GM12875 (cell line): ENCODE data around the gene GLIS1.
"Not testable (repeated sequence)": the region's sequence is repeated elsewhere in the genome, so short reads cannot be mapped to it uniquely, and the experiment has no call there.

Experiments used
- H3K4me3 ChIP-seq: one replicate; pipeline ENCODE4 v1.5.1; 2011; ENCODE audit warnings: low read depth, low read length, control low read depth
- CTCF ChIP-seq: IDR thresholded peaks from 2 replicates; pipeline ENCODE4 v1.5.1; 2011; ENCODE audit warnings: low read depth, mild to moderate bottlenecking, control low read depth, inconsistent platforms, low read length, moderate library complexity, borderline replicate concordance; ENCODE audit not compliant: insufficient read depth

Gene GLIS1

GRCh38 chr1:53769184-53769583 lies 30.2 kb upstream of the GLIS1 start:
- TF ChIP-seq CTCF, result no peak

GRCh38 chr1:53766831-53767405 lies 28.0 kb upstream of the GLIS1 start:
- H3K4me3 ChIP-seq, result no peak overlapping the region
- TF ChIP-seq CTCF, result no peak

More at GRCh38 chr1:53769184-53769583, 30.2 kb upstream of the GLIS1 start:
- H3K4me3 ChIP-seq, result no peak overlapping the region

GRCh38 chr1:53766194-53766742 lies 27.3 kb upstream of the GLIS1 start:
- TF ChIP-seq CTCF, result no peak
- no peak overlapping the region for H3K4me3 ChIP-seq

GRCh38 chr1:53765657-53766056 lies 26.7 kb upstream of the GLIS1 start:
- TF ChIP-seq CTCF, result no peak
- no peak overlapping the region for H3K4me3 ChIP-seq

- TF ChIP-seq CTCF, result no peak
- no peak overlapping the region for H3K4me3 ChIP-seq
Observed at GRCh38 chr1:53763911-53764310, 24.9 kb upstream of the GLIS1 start.

- TF ChIP-seq CTCF, result no peak
- no peak overlapping the region for H3K4me3 ChIP-seq
Observed at GRCh38 chr1:53763461-53763860, 24.5 kb upstream of the GLIS1 start.

GRCh38 chr1:53760497-53760896 lies 21.5 kb upstream of the GLIS1 start:
- H3K4me3 ChIP-seq, result not testable (repeated sequence)

- no peak for TF ChIP-seq CTCF
- no peak overlapping the region for H3K4me3 ChIP-seq
Observed at GRCh38 chr1:53755874-53756273, 16.9 kb upstream of the GLIS1 start.
